ENCODE data around the gene MAP9. TPM values are rescaled to one million over a fixed set of nuclear protein-coding genes. Genes with fewer than 3 reads are reported as not detected.

Gene MAP9
- total and polyA plus RNA-seq, 2 of the 4 experiments (the other 2 are of a cell fraction), result 4.0 to 6.6 TPM

DNA sequence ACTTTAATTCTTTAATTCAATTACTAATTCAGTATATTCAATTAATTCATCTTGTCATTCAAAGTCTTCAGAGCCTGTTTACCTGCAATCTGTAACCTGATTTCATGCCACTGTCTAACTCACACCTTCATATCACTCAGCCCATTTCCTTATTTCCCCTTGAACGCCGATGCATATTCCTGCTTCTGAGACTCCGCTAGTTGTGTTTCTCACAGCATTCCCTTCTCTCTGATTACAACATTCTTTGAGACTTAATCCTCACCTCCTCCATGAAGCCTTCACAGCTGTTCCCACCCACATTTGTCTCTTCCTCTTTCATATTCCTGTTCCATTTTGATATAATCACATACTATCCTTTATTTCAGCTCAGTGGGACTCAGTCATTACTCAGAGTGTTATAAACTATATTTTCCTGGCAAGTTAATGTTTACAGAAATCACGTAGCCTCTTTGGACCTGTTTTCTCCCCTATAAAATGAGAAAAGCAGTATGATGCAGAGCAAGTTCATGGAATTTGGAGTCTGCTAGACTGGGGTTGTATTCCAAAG lies 69.0 kb downstream of the MAP9 start:
- 68% methylated on average over 3 of the region's 4 CpGs; no CpG with 5 or more reads in 1 of the 2 experiments for WGBS, 2 experiments (ENCODE audit: extremely low coverage in 2 of 2, insufficient read length in 1 of 2)
- Histone ChIP-seq H2AFZ (replicated peaks; ENCODE audit: low read length, poor library complexity) (no peak overlapping the region), H4K5ac (ENCODE audit: low read depth, low read length) (no peak overlapping the region), H2BK120ac (ENCODE audit: low read depth, low read length) (no peak overlapping the region), H2BK15ac (ENCODE audit: low read depth, low read length) (no peak overlapping the region), H3K27me3 (ENCODE audit: control insufficient read depth, insufficient read depth, low read length) (no peaks in the 10 kb centered on the region), H3K9me1 (ENCODE audit: insufficient read depth, low read length) (no peaks in the 10 kb centered on the region), H2AK9ac (replicated peaks; ENCODE audit: low read depth, low read length, poor library complexity) (no peak overlapping the region), H3K18ac (ENCODE audit: low read depth, low read length) (no peak overlapping the region), H3K36me3 (ENCODE audit: control insufficient read depth, insufficient read depth, low read length) (no peaks in the 10 kb centered on the region), H2BK5ac (ENCODE audit: low read depth, low read length, poor library complexity, severe bottlenecking) (no peak overlapping the region), H3K4me1 (ENCODE audit: control insufficient read depth, insufficient read depth, low read length) (no peaks in the 10 kb centered on the region), H4K91ac (ENCODE audit: insufficient read depth, low read depth, low read length) (no peak overlapping the region), H4K8ac (ENCODE audit: low read depth in 2 of 2, low read length in 2 of 2) (no peak overlapping the region), H3K79me1 (ENCODE audit: low read depth in 1 of 2, low read length in 2 of 2) (no peaks in the 10 kb centered on the region), H2AK5ac (ENCODE audit: low read depth, low read length) (no peak overlapping the region), H3K4me2 (ENCODE audit: low read depth, low read length) (no peak overlapping the region), H3K23ac (ENCODE audit: low read depth, low read length) (no peak overlapping the region), H3K4ac (ENCODE audit: low read depth, low read length) (no peak overlapping the region), H3K27ac (ENCODE audit: insufficient read depth, low read length) (no peak overlapping the region), H3K9ac (ENCODE audit: low read depth, low read length) (no peak overlapping the region), H3K56ac (ENCODE audit: extremely low read depth, insufficient read depth, low read length) (no peak overlapping the region), H3K9me3 (ENCODE audit: control insufficient read depth, insufficient read depth, low read length) (no peaks in the 10 kb centered on the region), H3K4me3 (ENCODE audit: insufficient read depth, low read depth, low read length) (no peak overlapping the region), H3K14ac (replicated peaks; ENCODE audit: low read depth, low read length) (no peak overlapping the region), H2BK20ac (ENCODE audit: low read depth, low read length) (no peak overlapping the region), H4K20me1 (ENCODE audit: insufficient read depth, low read length) (no peaks in the 10 kb centered on the region)
- ChIA-PET POLR2A (ENCODE audit: unreplicated experiment) (no interaction called here), CTCF (no interaction called here)
- no peak for DNase-seq
- dilution Hi-C loops (cut with HindIII; ENCODE audit: low sequenced_read_pairs, unreplicated experiment) (no loop called here), intact Hi-C loops (cut with micrococcal nuclease) (no loop called here), in situ Hi-C loops (cut with MboI; ENCODE audit: low sequenced_read_pairs) (no loop called here)
- no peak for ATAC-seq (ENCODE audit: low read depth)
- no TSS peak for BruUV-seq (replicated peaks)
- TF ChIP-seq POLR2A (IDR thresholded peaks at IDR 0.05; ENCODE audit: low read depth, low read length) (no peak), NFE2L2 (IDR thresholded peaks at IDR 0.05; ENCODE audit: low read depth, low read length) (no peak), BHLHE40 (IDR thresholded peaks at IDR 0.05; ENCODE audit: low read depth, low read length) (no peak), MAZ (IDR thresholded peaks at IDR 0.05; ENCODE audit: borderline replicate concordance, low read depth, low read length) (no peak), CEBPB (IDR thresholded peaks at IDR 0.05; ENCODE audit: low read depth, low read length) (no peak), FOS (IDR thresholded peaks at IDR 0.05; ENCODE audit: low read depth, low read length) (no peak), RAD21 (IDR thresholded peaks at IDR 0.05; ENCODE audit: low read length) (no peak), MAFK (IDR thresholded peaks at IDR 0.05; ENCODE audit: low read depth, low read length) (no peak), RCOR1 (IDR thresholded peaks at IDR 0.05; ENCODE audit: insufficient replicate concordance, low read length) (no peak), CHD1 (IDR thresholded peaks at IDR 0.05; ENCODE audit: low read depth, low read length) (no peak), SMC3 (IDR thresholded peaks at IDR 0.05; ENCODE audit: low read depth, low read length) (no peak), RFX5 (IDR thresholded peaks at IDR 0.05; ENCODE audit: low read depth, low read length) (no peak), CTCF (conservative IDR thresholded peaks at IDR 0.05; ENCODE audit: low read depth, low read length) (no peak)
- TF ChIP-seq, protein P1, sequence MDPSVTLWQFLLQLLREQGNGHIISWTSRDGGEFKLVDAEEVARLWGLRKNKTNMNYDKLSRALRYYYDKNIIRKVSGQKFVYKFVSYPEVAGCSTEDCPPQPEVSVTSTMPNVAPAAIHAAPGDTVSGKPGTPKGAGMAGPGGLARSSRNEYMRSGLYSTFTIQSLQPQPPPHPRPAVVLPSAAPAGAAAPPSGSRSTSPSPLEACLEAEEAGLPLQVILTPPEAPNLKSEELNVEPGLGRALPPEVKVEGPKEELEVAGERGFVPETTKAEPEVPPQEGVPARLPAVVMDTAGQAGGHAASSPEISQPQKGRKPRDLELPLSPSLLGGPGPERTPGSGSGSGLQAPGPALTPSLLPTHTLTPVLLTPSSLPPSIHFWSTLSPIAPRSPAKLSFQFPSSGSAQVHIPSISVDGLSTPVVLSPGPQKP (IDR thresholded peaks at IDR 0.05; ENCODE audit: borderline replicate concordance, low read depth, low read length), result no peak
